Body of pancreas (tissue), 4 donors: ENCODE measurements around the gene B2M.
"Not testable (repeated sequence)": the region's sequence is repeated elsewhere in the genome, so short reads cannot be mapped to it uniquely, and the experiment has no call there.

Source experiments
- CTCF ChIP-seq, 7 experiments: fragments of 450-650 bp in 4 of 7; fragments of 200-600 bp in 3 of 7; sonication (generic) in 3 of 7; IDR thresholded peaks; one replicate each; pipeline ENCODE4 v1.5.1; 2016 to 2019; ENCODE audit warnings: antibody characterized with exemption in 7 of 7
- POLR2A ChIP-seq, 3 donors: fragments of 450-650 bp; IDR thresholded peaks; one replicate each; pipeline ENCODE4 v1.6.1; 2016; ENCODE audit warnings: antibody characterized with exemption in 3 of 3, mild to moderate bottlenecking in 2 of 3

- TF ChIP-seq CTCF, POLR2A (IDR thresholded peaks at IDR 0.05): not testable (repeated sequence)
Measured at GRCh38 chr15:44720000-44720435, 8.7 kb downstream of the B2M start.
